ENCODE measurements around the gene EME2. TPM values are rescaled to one million over a fixed set of nuclear protein-coding genes. Genes with fewer than 3 reads are reported as not detected.

The EME2 gene
- total RNA-seq, 1 donor from 2014 or later = 15.3 TPM

DNA sequence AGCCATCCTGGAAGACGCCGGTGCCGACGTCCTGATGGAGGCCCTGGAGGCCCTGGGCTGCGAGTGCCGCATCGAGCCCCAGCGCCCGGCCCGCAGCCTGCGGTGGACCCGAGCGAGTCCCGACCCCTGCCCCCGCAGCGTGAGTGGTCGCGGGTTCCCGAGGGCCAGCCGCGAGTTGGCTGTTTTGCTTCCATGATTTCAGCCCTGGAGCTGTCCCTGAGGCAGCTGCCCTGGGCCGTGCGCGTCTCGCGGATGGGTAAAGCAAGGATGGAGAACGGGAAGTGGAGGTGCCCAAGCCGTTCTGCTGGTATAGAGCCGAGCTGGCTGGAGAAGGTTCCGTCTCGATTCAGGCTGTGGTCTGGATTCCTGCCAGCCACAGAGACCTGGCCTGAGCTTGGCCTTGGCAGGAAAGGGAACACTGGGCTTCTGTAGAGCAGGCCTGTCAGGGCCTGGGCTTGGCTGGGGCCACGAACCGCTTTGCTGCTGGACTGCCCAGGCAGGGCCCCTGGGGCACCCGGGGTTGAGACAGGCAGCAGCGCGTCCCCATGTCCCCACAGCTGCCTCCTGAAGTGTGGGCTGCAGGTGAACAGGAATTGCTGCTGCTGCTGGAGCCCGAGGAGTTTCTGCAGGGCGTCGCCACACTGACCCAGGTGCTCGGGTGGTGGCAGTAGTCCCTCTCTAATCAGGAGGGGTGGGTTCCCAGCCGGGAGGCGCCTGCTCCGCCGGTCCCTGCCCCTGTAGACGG is 1.3 kb downstream of the EME2 start:
- DNase-seq (ENCODE audit: low spot score) (no peak), ATAC-seq (no peak)
- intact Hi-C loops (cut with DNase I) = no loop called here

DNA sequence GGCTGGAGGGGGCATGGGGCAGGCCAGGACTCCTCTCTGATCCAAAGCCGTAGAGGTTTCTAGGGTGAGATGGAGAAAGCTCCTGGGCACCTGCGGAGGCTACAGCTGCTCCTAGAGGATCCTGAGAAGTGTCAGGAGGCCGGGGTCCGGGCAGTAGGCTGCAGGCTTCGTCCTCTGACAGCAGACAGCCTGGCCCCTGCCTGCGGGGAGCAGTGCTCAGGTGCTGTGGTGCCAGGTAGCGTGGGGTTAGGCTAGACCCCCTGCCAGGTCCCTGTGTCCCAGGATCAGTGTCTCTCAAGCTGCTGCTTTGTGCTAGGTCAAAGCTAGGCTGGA is 1.8 kb downstream of the EME2 start:
- ATAC-seq = no peak
- intact Hi-C loops (cut with DNase I) = no loop called here
- no peak for DNase-seq (ENCODE audit: low spot score)

DNA sequence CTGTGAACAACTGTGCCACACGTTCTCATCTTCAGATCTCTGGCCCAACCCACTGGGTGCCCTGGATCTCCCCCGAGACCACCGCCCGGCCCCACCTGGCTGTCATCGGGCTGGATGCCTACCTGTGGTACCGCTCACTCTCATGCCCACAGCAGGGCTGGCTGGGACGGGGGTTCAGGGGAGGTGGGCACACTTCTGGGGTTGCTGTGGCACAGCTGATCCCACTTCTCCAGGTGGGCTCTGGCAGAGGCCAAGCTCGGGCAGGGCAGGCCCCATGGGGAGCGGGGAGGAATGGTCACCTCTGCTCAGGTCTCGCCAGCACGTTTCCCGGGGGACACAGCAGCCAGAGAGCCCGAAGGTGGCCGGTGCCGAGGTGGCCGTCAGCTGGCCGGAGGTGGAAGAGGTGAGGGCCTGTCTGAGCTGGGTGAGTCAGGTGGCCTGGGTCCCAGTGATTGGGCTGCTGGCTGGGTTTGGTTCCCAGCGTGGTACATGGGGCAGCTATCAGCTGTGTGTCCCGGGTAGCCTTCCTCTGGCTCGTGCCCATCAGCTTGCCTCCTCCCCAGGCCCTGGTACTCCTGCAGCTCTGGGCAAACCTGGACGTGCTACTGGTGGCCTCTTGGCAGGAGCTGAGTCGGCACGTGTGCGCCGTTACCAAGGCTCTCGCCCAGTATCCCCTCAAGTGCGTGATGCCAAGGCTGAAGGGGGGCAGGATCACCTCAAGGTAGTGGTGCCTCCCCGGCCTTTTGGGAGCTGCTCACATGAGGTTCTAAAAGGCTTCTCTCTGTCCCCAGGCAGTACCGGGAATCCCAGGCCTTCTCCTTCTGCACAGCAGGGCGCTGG is 2.6 kb downstream of the EME2 start:
- intact Hi-C loops (cut with DNase I) = no loop called here
- ATAC-seq = no peak
- DNase-seq (ENCODE audit: low spot score) = no peak

DNA sequence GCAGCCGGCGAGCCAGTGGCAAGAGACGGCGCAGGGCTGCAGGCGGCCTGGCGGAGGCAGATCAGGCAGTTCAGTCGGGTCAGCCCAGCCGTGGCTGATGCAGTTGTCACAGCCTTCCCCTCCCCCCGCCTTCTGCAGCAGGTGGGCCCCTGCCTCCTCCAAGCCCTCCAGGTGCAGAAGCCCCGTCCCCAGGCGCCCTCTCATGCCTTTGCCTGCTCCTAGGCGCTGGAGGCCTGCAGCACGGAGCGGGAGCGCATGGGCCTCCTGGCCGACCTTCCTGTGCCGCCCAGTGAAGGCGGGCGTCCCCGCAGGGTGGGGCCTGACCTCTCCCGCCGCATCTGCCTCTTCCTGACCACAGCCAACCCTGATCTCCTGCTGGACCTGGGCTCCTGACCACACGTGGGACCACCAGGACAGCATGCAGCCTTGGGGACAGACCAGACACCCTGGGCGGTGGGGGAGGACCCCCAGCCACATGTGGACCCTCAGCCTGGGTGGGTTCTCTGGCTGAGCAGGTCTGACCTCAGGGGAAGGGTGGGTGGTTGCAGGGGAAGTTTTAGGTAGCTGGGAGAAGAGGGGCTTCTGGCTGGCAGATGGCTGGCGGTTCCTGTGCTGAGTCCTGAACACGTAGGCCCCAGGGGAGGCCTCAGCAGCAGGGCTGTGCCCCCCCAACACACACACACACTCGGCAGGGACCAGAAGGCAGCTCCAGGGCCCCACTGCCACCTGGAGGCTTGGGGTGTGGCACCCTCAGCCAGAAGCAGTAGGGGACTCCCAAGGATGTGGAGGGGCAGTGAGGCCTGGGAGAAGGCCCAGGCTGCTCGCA is 3.4 kb downstream of the EME2 start:
- intact Hi-C loops (cut with DNase I) = no loop called here
- no peak for ATAC-seq
- no peak for DNase-seq (ENCODE audit: low spot score)

DNA sequence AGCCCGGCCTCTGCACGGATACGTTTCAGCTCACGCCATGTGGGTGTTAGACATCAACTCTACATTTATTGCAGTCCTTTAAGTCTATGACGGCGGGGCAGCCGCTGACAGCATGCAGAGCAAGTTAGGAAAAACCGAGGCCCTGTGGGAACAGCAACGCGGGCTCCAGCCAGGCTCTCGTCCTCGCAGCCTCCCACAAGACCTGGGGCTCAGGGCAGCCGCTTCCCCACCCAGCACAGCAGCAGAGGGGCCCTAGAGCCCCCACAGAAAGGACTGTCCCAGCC is 4.0 kb downstream of the EME2 start:
- ATAC-seq (no peak), DNase-seq (ENCODE audit: low spot score) (no peak)
- intact Hi-C loops (cut with DNase I) = no loop called here

DNA sequence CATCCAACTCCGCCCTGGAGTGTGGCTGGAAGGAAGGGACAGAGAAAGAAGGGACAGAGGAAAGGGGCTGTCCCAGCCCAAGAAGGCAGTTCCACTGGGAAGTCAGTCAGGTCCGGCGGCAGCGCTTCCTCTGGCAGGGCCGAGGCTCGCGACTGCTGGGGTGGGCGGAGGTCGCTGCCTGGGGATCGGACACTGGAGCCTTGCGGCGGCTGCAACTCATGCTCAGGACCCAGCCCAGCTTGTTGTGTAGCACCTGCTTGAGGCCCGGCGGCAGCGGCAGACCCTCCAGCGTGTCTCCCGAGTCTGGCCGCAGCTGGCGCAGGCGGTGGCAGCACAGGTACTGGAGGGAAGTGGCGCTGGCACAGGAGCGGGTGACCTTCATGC is 4.4 kb downstream of the EME2 start:
- DNase-seq (ENCODE audit: low spot score) = no peak
- intact Hi-C loops (cut with DNase I) = no loop called here

DNA sequence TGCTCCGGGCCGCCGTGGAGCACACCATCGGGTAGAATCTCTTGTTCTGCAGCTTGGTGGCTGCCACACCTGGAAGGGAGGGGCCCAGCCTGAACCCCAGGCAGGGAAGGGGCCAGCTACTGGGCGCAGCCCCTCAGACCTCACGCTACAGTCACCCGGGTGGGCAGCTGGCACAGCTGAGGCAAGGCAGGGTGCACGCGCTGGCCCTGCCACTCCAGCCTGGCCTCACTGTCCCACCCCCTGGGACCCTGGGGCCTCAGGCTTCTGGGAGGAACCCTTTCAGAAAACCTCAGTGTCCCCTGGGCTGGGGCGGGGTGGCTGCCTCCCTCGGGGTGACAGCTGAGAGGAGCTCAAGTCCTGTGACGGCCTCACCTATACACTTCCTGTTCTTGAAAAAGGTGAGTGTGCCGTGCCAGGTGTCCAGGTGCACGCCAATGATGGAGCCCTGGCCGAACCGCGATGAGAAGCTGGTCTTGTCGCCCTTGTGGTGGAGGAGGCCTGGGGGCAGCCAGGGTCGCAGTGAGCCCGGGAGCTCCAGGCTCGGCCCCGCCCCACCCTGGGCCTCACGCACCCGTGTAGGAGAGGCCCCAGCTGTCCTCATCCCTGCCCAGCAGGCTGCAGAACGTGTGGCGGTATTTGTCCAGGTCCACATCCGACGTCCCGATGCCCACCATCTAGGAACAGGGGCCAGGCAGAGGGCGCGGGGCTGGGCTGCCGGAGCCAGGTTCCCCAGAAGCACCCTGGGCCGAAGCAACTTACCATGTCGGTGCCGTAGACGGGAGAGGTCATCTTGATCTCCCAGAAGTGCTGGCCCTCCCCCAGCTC is 5.0 kb downstream of the EME2 start:
- DNase-seq (ENCODE audit: low spot score) = no peak
- no peak for ATAC-seq
- intact Hi-C loops (cut with DNase I) = no loop called here

More for the DNA sequence above, 4.4 kb downstream of the EME2 start:
- ATAC-seq = no peak

DNA sequence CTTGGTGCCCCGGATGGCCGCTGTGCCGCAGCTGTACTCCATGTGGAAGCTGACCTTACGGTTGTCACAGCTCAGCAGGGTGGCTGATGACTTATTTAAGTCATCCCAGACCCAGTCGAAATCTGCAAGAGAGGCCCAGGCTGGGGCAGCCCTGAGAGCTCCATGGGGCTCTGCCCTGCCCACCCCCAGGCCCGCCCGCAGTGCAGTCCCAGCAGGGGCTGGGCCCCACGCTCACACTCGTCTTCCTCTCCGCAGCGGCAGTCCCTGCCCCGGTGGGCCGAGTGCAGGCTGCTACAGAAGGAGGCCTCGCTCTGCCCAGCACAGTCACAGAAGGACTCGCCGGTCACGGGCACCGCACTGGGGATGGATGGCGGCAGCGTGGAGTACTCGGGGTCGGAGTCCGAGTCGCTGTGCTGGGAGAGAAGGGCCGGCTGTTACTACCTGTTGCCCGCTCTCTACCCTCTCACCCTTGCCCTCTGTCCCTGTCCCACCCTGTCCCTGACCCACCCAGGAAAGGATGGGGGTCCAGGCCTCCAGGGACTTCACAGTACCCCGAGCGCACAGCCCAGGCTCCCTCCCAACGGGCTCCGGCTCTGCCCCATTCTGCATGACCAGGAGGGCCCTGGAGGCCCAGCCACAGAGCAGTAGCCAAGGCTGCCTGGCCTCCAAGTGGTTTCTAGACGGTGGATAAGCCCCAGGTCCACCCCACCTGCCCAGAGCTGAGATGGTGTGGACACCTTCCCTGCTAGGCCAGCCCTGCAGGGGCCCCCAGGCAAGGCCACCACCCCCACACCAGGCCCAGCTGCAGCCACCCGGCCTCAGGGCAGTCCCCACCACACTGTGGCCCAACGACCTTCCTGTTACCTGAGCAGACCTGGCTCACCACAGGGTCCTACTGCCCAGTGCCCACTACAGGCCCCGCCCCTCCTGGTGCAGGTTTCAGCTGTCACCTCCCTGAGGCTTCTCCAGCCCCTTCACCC is 5.9 kb downstream of the EME2 start:
- no peak for DNase-seq (ENCODE audit: low spot score)
- no peak for ATAC-seq
- intact Hi-C loops (cut with DNase I) = no loop called here

DNA sequence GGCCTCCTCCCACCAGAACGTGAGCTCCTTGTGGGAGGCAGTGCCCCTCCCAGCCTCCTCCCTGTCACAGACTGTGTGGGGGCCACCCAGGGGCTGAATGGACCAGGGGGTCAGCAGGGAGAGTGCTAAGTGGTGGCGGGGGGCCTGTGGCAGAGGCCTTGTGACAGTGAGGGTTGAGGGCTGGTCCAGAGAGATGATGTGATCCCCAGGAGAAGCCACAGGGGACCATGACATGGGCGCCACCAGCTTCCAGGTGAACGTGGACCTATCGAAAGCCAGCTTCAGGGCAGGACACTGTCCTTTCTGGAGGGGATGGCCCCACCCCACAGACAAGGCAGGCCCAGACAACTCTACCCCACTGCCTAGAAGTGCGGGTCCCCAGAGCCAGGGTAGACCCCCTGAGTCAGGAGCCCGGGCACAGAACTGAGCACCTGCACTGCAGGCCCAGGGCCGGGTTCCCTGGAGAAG is 6.7 kb downstream of the EME2 start:
- ATAC-seq (no peak), DNase-seq (ENCODE audit: low spot score) (no peak)
- intact Hi-C loops (cut with DNase I) = no loop called here

DNA sequence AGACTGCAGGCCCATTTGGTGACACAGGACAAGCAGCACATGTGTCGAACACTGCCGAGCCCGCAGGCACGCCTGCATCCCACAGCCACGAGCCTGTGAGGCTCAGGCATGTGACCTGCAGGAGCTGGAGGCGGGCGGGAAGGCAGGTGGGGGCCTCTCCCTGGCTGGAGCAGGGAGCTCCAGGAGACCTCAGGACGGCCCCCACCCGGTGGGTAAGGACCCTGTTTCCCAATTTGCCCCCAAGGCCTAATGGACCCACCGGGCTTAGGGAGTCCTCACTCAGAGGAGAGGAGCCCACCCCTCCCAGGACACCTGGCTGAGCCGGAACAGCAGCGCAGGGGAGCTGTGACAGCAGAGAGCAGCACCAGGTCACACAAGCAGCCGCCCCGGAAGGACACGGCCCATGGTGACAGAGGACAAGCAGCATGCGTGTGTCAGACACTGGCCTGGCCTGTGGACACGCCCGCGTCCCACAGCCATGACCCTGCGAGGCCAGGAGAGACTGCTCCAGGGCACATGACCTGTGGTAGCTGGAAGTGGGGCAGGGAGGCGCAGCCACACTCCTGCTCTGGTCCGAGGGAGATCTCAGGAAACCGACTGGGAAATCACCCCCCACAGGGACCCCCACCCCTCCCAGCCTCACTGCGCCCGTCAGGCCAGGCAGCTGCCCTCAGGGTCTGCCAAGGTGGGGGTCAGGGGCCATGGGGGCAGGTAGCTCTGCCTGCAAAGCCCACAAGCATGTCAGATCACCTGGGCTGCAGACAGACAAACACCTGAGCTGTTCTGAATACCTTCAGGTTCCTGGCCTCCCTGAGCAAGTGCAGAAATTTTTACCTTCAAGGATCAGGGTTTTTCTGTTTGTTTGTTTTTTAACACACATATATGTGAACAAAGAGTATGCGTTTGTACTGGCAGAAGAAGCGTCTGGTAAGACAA is 7.4 kb downstream of the EME2 start:
- intact Hi-C loops (cut with DNase I) = no loop called here
- DNase-seq (ENCODE audit: low spot score) (no peak), ATAC-seq (no peak)

DNA sequence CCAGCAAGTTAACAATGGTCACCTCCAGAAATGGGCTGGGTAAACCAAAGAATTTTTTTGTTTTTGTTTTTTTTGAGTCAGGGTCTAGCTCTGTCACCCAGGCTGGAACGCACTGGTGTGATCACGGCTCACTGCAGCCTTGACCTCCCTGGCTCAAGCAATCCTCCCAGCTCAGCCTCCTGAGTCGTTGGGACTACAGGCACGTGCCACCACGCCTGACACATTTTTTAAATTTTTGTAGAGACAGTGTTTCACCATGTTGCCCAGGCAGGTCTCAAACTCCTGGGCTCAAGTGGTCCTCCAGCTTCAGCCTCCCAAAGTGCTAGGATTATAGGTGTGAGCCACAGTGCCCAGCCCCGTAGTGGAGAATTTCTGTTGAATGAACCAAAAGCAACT is 8.1 kb downstream of the EME2 start:
- intact Hi-C loops (cut with DNase I) = no loop called here
- DNase-seq (ENCODE audit: low spot score) = no peak
- ATAC-seq = no peak

DNA sequence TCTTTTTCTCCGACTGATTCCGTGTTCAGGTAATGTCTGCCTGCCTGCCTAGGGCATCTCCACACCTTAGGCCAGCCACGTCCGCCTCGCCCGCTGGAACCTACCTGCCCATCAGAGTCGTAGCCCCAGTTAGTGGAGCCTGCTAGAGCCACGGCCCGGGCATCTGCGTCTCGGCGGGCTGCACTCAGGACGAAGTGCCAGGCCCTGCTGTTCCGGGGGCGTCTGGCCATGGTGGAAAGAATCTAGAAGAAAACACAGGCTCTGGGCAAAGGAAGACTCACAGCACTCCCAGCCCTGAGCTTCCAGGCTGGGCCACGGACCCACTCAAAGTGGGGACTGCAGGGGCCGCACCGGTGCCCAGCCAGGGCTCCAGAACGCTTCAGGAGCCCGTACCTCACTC is 8.6 kb downstream of the EME2 start:
- intact Hi-C loops (cut with DNase I) = no loop called here
- DNase-seq (ENCODE audit: low spot score) (no peak), ATAC-seq (no peak)

DNA sequence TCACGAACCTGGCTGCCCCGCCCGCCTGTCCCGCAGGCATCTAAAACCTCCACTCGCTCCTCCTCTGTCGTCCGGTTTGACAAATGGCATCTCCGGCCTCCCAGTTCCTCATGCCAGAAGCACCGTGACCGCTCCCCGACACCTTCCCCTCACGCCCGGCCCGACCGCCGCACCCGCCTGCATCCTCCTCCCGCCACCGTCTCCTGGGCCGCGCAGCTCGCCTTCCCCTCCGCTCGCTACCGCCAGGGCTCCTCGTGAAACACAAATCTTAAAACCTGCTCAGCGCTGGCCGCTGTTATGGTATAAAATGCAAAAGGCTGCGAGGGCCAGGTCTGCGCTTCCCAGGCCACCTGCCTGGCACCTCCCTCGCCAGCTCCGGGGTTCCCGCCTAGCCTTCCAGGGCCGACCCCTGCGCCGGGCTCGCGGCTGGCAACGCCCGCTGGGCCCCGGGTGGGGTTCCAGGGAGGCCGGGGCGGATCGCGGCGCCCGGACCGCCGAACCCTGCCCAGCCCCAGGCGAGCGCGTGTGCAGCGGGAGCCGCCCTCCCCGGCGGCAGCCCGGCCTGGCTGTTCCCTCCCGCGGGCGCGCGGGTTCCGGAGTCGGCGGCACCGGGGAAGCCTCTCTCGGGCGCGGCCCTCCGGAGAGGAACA is 9.3 kb downstream of the EME2 start:
- intact Hi-C loops (cut with DNase I) = no loop called here
- DNase-seq (ENCODE audit: low spot score) = no peak
- ATAC-seq = no peak

DNA sequence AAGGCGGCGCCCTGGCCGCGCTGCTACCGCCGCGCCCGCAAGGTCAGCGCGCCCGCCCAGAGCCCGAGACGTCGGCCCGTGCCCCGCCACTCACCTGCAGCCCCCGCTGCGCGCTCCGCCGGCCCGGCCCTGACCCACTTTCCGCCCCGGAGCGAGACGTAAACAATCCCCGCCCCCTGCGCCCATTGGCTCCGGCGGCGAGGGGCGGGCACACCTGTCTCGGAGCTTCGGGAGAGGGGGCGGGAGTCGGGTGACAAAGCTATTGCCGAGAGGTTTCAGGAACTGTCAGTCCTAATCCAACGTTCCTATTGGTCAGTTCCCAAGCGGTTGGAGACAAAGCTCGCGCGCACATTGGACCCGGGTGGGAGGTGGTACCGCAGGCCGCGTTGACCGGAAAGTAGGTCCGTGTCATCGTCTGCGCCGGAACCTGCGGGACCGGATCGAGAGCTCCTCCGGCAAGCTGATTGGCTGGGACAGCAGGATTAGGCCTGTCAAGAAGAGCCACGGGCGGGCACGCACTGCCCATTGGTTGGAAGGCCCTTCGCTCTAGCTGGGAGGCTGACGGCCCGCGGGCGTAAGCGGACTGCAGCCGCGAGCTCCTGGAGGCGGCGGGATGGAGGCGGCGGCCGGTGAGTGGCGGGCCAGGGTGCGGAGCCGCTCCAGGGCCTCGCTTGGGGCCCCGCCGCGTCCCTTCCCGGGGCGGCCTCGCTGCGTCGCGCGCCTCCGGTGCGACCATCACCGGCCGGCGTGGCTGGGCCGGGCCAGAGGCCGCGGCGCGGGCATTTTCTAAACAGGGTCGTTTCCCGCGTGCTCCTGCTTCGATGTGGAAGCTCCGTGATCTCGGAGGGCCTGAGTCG is 10.0 kb downstream of the EME2 start, which contains the start of the genes NUBP2 and SPSB3:
NUBP2 (plus strand) TSS at position 553 of the 857 bp plus-strand sequence; CDS start at position 614, 61 bp downstream.
SPSB3 (minus strand) TSS at position 164 of the 857 bp plus-strand sequence. CDS start 1,088 bp downstream, outside the sequence.
- intact Hi-C loops (cut with DNase I) = no loop called here
- ATAC-seq = peak; percentile 98
- peak; percentile 99 for DNase-seq (ENCODE audit: low spot score)
